Retinal pigment epithelial cell (primary cell): ENCODE measurements around the gene NET1.
A peak's percentile ranks its signal among the peaks of the same experiment; 100 is the strongest.

Experiments used
- DNase-seq: peaks from one replicate; pipeline ENCODE4 v3.0.0-alpha.2; 2010; ENCODE audit warnings: low read depth
- H3K4me3 ChIP-seq: 2 replicates; pipeline ENCODE4 v1.5.1; 2011; ENCODE audit warnings: mild to moderate bottlenecking, low read length, control low read depth, moderate library complexity
- TF ChIP-seq, protein P1 (sequence below): conservative IDR thresholded peaks from 2 replicates; pipeline ENCODE4 v1.5.1; 2011; ENCODE audit warnings: low read depth, low read length, control low read depth, inconsistent platforms

Gene NET1

GRCh38 chr10:5458949-5459747 is 46.8 kb downstream of the NET1 start:
- no peak for DNase-seq
- TF ChIP-seq, protein P1, sequence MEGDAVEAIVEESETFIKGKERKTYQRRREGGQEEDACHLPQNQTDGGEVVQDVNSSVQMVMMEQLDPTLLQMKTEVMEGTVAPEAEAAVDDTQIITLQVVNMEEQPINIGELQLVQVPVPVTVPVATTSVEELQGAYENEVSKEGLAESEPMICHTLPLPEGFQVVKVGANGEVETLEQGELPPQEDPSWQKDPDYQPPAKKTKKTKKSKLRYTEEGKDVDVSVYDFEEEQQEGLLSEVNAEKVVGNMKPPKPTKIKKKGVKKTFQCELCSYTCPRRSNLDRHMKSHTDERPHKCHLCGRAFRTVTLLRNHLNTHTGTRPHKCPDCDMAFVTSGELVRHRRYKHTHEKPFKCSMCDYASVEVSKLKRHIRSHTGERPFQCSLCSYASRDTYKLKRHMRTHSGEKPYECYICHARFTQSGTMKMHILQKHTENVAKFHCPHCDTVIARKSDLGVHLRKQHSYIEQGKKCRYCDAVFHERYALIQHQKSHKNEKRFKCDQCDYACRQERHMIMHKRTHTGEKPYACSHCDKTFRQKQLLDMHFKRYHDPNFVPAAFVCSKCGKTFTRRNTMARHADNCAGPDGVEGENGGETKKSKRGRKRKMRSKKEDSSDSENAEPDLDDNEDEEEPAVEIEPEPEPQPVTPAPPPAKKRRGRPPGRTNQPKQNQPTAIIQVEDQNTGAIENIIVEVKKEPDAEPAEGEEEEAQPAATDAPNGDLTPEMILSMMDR = no peak
- H3K4me3 ChIP-seq = no peak overlapping the region

DNA sequence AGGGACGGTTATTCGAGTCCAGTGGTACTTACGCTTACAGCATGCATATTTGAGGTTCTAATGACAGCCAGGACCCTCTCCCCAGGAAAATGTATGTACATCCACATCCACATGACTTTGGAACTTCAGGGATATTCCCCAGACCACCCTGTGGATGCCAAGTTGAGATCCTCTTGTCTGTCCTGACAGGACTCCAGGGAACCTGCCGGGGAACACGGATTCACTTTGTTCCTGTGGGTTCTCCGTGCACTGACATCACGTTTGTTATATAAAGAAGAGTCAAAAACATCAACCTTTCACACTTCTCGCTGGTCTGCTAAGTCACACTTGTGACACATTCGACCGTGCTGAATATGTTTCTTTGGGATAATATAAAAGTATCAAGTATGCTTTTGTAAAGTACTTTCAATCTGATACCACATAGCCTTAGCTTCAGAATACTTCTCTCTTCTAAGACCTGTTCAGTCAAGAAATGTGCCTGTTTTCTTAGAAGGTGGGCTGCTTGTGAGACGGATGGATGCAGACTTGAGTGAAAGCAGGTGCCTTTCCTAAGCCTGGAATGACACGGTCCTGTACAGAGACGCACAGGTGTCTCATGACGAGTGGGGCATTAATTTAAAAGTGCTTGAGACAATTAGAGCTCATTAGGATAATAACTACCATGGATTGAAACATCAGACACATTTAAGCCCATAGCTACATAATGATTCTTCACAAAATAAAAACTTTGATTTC is 48.3 kb downstream of the NET1 start:
- H3K4me3 ChIP-seq = no peak overlapping the region
- TF ChIP-seq, protein P1 = no peak
- DNase-seq = no peak

DNA sequence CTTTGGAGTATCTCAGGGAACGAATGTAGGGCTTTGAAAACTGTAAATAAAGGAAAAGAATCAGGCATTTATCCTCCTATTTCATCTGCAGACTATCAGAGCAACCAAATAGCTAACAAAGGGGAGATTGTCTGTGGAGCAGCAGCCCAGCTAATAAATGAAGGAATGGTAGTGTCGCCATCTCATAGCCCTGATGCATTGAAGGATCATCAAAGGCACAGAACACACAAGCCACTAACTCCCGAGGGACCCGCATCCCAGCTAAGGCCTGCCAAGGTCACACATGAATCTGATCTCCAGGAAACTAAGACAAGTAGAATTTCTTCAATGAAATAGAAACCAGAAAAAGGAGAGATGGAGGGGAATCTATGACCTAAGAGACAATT is 48.8 kb downstream of the NET1 start:
- TF ChIP-seq, protein P1 = no peak
- no peak for DNase-seq
- no peak overlapping the region for H3K4me3 ChIP-seq

- H3K4me3 ChIP-seq = peak overlapping the region; percentile 31
- TF ChIP-seq, protein P1 = no peak
- DNase-seq = no peak
These were observed 49.8 kb downstream of the NET1 start for GRCh38 chr10:5461914-5462840.

- TF ChIP-seq, protein P1 = peak; percentile 24
- DNase-seq = no peak
- H3K4me3 ChIP-seq = no peak overlapping the region
These were observed 50.5 kb downstream of the NET1 start for GRCh38 chr10:5462841-5463293.

GRCh38 chr10:5464546-5464945 is 52.2 kb downstream of the NET1 start:
- no peak overlapping the region for H3K4me3 ChIP-seq
- DNase-seq = no peak
- TF ChIP-seq, protein P1 = no peak
